DMS153 treated with DMSO at 0.1 percent for 48 hours (cell line): Measurements from ENCODE around the gene MEOX2.

Experiments
- DNase-seq: peaks from one replicate; lab custom pipeline; 2025; ENCODE audit not compliant: unreplicated experiment; lab: John Stamatoyannopoulos, UW

The MEOX2 gene

DNA sequence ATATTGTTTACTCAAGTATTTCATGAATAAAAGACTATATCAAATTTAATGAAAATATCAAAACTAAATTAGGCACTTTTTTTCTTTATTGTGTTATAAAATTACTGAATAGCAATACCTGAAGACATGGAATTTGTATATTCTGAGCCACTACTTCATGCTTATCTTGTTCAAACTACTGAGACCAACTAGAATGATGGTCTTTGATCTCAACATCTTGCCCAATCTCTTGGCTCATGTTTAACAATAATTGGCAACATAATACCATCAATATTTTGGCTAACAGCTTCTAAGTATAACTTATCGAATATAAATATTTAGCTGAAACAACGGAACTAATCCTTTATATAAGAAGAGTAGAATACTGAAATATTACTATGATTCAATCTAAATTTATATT lies 68.2 kb downstream of the MEOX2 start:
- DNase-seq: no peak

DNA sequence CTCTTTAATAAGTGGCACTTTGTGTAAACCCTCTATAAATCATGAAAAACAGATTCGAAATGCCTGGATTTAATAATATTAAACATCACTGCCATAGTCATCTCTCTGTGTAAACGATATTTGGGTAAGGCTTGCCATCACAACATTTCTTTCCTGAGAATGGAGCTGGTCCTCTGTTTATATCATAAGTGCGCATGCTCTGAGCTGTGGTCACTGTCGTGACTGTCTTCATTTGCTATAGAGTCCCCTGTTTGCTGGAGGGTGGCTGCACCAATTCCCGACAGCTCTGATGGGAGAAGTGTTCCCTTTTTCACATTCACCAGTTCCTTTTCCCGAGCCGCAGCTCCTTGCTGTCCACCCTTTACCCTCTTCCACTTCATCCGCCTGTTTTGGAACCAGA lies 74.3 kb downstream of the MEOX2 start:
- DNase-seq: no peak

GRCh38 chr7:15610503-15610902 lies 76.0 kb downstream of the MEOX2 start:
- DNase-seq: no peak

DNA sequence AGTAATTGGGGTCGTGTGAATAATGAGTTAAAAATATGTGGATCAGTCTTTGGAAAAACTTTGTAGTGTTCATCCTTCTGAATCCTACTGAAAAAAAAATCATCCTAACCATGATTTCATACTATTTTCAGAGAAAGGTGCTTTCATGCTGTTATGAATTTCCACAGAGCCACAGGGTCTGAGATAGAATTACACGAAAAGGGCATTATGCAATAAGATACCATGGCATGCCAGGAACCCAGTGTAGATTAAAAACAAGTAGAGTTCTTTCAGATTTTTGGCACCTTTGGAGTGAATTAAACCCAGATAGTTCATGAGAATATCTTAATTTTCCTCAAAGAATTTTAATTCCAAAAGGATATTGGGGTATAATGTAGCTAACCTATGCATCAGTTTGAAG lies 77.2 kb downstream of the MEOX2 start:
- no peak for DNase-seq

DNA sequence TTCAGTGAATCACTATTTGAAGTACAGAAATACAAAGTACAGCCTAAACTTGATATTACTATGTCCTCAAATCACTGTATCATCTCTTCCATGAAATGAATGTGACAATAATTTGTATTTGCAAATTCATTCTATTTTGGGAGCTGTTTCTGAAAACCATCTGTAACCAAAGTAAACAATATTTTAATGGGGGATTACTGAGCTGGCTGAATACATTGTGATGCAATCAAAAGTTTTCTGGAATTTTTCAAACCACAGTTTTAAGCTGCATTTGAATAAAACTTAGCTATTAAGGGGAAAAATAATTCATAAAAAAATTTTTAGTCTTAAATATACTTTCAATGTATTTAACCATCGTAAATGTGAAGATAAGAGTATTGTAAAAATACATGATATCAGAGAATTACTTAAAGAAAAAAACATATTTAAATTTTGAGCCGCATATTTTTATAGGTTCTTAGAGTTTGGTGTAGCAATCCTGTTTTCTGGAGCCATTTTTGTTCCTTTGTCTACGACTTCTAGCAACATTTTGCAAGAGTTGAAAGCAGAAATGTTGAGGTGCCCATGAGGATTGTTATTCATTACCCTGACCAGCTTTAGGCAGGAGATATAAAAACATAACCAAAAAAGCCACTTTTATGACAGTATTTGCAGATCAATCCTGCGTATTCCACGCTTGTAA lies 78.8 kb downstream of the MEOX2 start:
- no peak for DNase-seq

DNA sequence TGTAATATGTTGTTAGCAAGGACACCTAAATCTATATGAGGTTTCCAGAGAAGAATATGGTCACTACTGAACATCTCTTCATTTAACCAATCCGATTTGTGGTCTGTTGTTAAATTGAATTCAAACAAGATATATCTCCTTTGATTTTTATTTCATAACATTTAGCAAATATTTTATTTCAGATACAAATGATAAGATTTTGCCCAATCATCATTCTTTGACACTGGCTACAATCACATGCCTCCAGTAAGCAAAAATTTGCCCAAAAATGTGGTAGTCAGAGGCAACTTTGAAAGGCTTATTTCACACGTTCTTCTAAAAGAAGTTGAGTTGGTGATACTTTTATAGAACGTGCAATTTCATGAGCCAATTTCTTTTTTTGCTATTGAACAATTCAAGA lies 79.9 kb downstream of the MEOX2 start:
- DNase-seq: no peak

- no peak for DNase-seq
These were observed 82.3 kb downstream of the MEOX2 start for GRCh38 chr7:15604166-15604565.

DNA sequence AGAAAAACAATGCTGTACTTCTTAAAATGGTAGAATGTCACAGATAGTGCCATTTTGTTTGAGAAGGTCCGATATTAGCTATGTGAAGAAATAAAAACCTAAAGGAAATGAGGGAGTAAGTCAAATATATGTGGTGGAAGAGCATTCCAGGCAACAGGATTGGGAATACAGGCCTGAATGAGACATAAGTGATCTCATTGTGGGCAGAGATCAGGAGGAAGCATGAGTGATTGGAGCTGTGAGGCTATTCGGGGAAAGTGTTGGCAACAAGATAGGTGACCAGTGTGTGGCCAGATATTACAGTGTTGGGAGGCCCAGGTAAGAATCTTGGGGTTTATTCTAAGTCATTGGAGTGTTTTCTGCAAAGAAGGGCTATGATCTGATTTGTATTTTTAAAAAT lies 83.4 kb downstream of the MEOX2 start:
- DNase-seq: no peak

DNA sequence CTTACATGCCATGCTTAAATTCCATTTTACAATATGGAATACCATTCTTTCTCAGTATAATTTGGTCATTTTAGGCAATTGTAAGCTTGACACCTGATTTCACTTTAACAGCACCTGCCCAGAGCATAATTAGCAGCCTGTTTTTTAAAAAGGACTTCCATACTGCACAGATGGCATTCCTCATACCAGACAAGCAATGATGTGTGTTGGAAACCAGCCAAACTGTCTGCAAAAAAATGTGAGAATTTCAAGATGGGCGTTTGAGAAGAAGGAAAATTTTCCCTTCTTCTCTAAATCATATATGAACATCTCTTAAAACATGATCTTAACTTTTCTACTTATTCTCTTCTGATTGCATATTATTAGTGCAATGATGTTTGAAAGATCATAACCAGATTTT lies 84.2 kb downstream of the MEOX2 start:
- DNase-seq: no peak

DNA sequence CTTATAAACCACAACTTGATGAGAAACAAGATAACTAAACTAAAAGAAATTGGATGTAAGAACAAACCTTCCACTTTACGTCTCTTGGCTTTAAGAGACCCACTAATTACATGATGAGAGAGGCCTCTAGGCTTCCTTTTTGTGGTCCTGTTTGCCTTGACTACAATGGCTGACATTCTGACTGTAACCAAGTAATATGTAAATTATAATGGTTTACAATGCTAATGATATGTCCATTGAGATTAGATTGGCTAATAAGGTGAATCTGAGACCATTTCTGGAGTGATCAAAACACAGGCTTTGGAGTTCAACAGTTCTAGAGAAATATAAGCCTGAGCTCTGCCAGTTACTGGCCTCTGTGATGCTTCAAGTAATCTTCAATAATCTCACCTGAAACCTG lies 85.3 kb downstream of the MEOX2 start:
- no peak for DNase-seq

- no peak for DNase-seq
These were observed 86.2 kb downstream of the MEOX2 start for GRCh38 chr7:15600298-15600697.

DNA sequence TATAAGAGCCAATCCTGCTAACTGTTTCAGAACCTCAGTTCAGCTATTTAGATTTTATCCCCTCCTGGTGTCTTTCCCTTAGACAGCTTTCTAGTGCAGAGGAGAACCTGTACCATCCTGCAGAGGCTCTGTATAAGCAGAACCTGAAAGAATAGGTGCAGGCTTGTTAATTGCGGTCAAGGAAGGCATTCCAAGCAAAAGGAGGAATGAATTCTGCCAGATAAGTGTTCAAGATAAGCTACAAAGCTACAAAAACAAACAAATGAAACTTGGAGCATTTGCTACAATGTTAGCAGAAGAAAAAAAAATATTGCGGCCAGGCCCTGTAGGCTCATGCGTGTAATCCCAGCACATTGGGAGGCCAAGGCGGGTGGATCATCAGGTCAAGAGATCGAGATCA lies 92.0 kb downstream of the MEOX2 start:
- no peak for DNase-seq

DNA sequence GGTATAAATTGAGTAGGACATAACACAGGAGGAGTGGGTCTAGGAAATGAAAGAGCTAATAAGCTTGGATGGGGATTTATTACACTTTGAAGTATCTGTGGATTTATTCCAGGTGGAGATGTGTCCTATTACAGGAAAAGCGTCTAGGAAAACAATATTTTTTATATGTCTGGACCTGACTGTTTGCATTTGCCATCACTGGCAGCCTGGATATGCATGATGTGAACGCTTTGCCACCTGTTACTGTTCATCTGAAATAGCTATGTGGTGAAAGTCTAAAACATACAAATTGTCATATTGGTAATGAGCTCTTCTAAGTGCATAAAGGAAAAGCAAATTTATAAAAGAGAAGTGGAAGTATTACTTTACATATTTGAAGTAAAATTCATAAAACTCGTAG lies 93.1 kb downstream of the MEOX2 start:
- no peak for DNase-seq

- no peak for DNase-seq
These were observed 100.2 kb downstream of the MEOX2 start for GRCh38 chr7:15586266-15586665.

GRCh38 chr7:15584575-15584974 lies 101.9 kb downstream of the MEOX2 start:
- DNase-seq: no peak

GRCh38 chr7:15582773-15583172 lies 103.7 kb downstream of the MEOX2 start:
- DNase-seq: no peak

- DNase-seq: no peak
These were observed 105.0 kb downstream of the MEOX2 start for GRCh38 chr7:15581352-15581951.

DNA sequence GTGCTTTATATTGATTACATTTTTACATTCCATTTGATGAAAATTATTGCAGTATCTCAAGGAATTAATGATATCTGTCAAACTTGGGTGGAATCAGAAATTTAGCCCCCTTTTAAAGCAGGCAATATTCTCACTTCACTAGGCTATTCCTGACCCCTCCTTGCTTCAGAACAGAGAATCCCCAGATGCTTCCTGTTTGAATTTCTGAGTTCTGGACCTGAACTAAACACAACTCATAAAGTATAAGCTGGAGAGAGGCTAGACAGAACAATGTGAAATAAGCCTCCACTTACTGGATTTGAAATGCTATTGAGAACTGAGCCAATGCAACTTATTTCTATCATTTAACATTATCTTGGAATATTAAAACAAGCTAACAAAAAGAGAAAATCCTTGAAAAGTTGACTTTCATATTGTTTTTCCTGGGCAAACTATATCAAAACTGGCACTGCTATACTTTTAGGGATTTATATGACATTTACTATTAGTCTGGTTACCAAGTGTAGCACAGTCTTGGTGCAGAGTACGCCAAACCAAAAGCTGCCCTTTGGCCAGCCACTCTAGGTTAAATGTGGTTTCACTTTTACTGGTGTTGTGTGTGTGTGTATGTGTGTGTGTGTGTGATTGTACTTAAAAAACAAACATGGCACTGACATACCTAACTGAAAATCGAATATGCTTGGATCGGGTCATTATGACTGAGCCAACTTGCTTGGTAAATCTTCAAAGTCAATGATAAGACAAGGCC lies 105.7 kb downstream of the MEOX2 start:
- DNase-seq: no peak

DNA sequence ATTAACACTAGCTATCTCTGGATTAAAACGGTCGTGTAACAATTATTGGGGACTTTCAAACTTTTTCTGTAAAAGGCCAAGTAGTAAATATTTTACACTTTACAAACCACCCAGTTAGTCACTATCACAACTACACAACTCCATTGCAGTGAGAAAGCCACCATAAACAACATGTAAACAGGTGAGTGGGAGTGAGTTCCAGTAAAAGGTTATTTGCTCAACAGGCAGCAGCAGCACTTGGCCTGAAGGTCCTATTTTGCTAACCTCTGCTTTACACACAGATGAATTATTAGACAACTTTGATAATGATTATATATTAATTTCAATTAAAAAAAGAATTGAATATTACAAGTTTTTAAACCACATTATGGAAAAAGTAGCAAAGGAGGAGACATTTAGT lies 108.9 kb downstream of the MEOX2 start:
- DNase-seq: no peak

- no peak for DNase-seq
These were observed 115.1 kb downstream of the MEOX2 start for GRCh38 chr7:15571301-15571878.

DNA sequence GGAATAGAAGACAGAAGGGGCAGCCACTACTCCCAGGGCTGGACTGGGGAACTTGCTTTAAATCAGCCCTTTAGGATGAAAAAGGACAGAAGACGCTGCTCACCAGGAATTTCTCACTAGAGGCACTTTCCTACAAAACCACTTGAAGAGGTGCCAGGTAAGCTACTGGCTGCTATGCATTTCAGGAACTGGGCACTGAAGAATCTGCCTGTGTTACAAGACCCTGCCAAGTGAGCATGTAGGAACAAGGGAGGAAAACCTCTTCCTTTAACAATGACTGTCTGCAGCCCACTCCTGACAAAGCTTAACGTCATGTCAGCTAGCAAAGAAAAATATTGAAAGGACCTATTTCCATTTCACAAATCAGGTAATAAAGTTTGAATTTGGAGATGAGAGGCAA lies 118.8 kb downstream of the MEOX2 start:
- no peak for DNase-seq

GRCh38 chr7:15567036-15567435 lies 119.4 kb downstream of the MEOX2 start:
- no peak for DNase-seq
